H9 (cell line): Measurements from ENCODE around the gene CSAD. TPM values are rescaled to one million over a fixed set of nuclear protein-coding genes. Genes with fewer than 3 reads are reported as not detected.

Experiments
- DNase-seq: peaks from one replicate; pipeline ENCODE4 v3.0.0-alpha.2; 2017
- H2AFZ ChIP-seq: one replicate; pipeline ENCODE4 v1.6.1; 2013; ENCODE audit warnings: mild to moderate bottlenecking, low read length, control low read depth, moderate library complexity
- H2AK5ac ChIP-seq: 2 replicates; pipeline ENCODE4 v1.6.1; 2013; ENCODE audit warnings: low read length, control low read depth, mixed read lengths; ENCODE audit not compliant: insufficient read length
- H2BK120ac ChIP-seq: one replicate; pipeline ENCODE4 v1.6.1; 2013; ENCODE audit warnings: low read depth, mild to moderate bottlenecking, low read length, control low read depth, inconsistent platforms; ENCODE audit not compliant: poor library complexity, severe bottlenecking
- H2BK12ac ChIP-seq: 2 replicates; pipeline ENCODE4 v1.6.1; 2013; ENCODE audit warnings: low read length, control low read depth, mixed read lengths, low read depth; ENCODE audit not compliant: insufficient read length
- H2BK15ac ChIP-seq: 2 replicates; pipeline ENCODE4 v1.6.1; 2013; ENCODE audit warnings: low read depth, low read length, control low read depth
- H2BK20ac ChIP-seq: one replicate; pipeline ENCODE4 v1.6.1; 2013; ENCODE audit warnings: low read depth, mild to moderate bottlenecking, low read length, control low read depth, inconsistent platforms; ENCODE audit not compliant: poor library complexity, severe bottlenecking
- H2BK5ac ChIP-seq: 2 replicates; pipeline ENCODE4 v1.6.1; 2013; ENCODE audit warnings: low read length, control low read depth, mixed read lengths; ENCODE audit not compliant: insufficient read length
- H3K14ac ChIP-seq: 2 replicates; pipeline ENCODE4 v1.6.1; 2013; ENCODE audit warnings: low read length, control low read depth; ENCODE audit not compliant: insufficient read depth
- H3K18ac ChIP-seq: 2 replicates; pipeline ENCODE4 v1.6.1; 2013; ENCODE audit warnings: low read depth, mild to moderate bottlenecking, mixed read lengths, low read length, control low read depth; ENCODE audit not compliant: insufficient read length
- H3K23ac ChIP-seq: 2 replicates; pipeline ENCODE4 v1.6.1; 2013; ENCODE audit warnings: low read length, control low read depth, mixed read lengths, low read depth; ENCODE audit not compliant: insufficient read length
- H3K23me2 ChIP-seq: 2 replicates; pipeline ENCODE4 v1.6.1; 2013; ENCODE audit warnings: low read depth, mild to moderate bottlenecking, mixed read lengths, low read length, control low read depth; ENCODE audit not compliant: insufficient read length, poor library complexity, severe bottlenecking
- H3K27ac ChIP-seq: 2 replicates; pipeline ENCODE4 v1.5.1; 2013; ENCODE audit warnings: low read length, control low read depth, mixed read lengths, low read depth; ENCODE audit not compliant: insufficient read length
- H3K27me3 ChIP-seq: 2 replicates; pipeline ENCODE4 v1.6.1; 2013; ENCODE audit warnings: low read length, control low read depth, inconsistent platforms; ENCODE audit not compliant: insufficient read depth
- H3K4ac ChIP-seq: 2 replicates; pipeline ENCODE4 v1.6.1; 2013; ENCODE audit warnings: low read depth, mild to moderate bottlenecking, control low read depth, inconsistent platforms, low read length, moderate library complexity
- H3K4me1 ChIP-seq: 2 replicates; pipeline ENCODE4 v1.6.1; 2013; ENCODE audit warnings: low read length, control low read depth, inconsistent platforms; ENCODE audit not compliant: insufficient read depth
- H3K4me2 ChIP-seq: 2 replicates; pipeline ENCODE4 v1.6.1; 2013; ENCODE audit warnings: low read length, control low read depth, mixed read lengths; ENCODE audit not compliant: insufficient read length, insufficient read depth
- H3K56ac ChIP-seq: 2 replicates; pipeline ENCODE4 v1.6.1; 2013; ENCODE audit warnings: low read depth, mild to moderate bottlenecking, mixed read lengths, low read length, control low read depth; ENCODE audit not compliant: insufficient read length
- H3K79me1 ChIP-seq: 2 replicates; pipeline ENCODE4 v1.6.1; 2013; ENCODE audit warnings: low read depth, mild to moderate bottlenecking, moderate library complexity, low read length, control low read depth, inconsistent platforms; ENCODE audit not compliant: insufficient read depth, poor library complexity, severe bottlenecking
- H3K79me2 ChIP-seq: 2 replicates; pipeline ENCODE4 v1.6.1; 2013; ENCODE audit warnings: low read length, control low read depth, inconsistent platforms; ENCODE audit not compliant: insufficient read depth
- H3K9ac ChIP-seq: 2 replicates; pipeline ENCODE4 v1.6.1; 2013; ENCODE audit warnings: low read length, control low read depth, mixed read lengths; ENCODE audit not compliant: insufficient read length; ENCODE audit errors: extremely low read depth
- H3K9me3 ChIP-seq: one replicate; pipeline ENCODE4 v1.6.1; 2013; ENCODE audit warnings: low read depth, low read length, inconsistent platforms; ENCODE audit not compliant: control insufficient read depth
- H3T11ph ChIP-seq: one replicate; pipeline ENCODE4 v1.6.1; 2013; ENCODE audit warnings: mild to moderate bottlenecking, low read length, control low read depth, inconsistent platforms
- H4K20me1 ChIP-seq: one replicate; pipeline ENCODE4 v1.6.1; 2013; ENCODE audit not compliant: control insufficient read depth, insufficient read length, insufficient read depth
- H4K5ac ChIP-seq: 2 replicates; pipeline ENCODE4 v1.6.1; 2013; ENCODE audit warnings: low read depth, mild to moderate bottlenecking, mixed read lengths, low read length, control low read depth; ENCODE audit not compliant: insufficient read length
- H4K8ac ChIP-seq: replicated peaks from 2 replicates; pipeline ENCODE4 v1.6.1; 2013; ENCODE audit warnings: low read length, control low read depth, mixed read lengths, low read depth; ENCODE audit not compliant: insufficient read length
- H4K91ac ChIP-seq: 2 replicates; pipeline ENCODE4 v1.6.1; 2013; ENCODE audit warnings: low read depth, mild to moderate bottlenecking, moderate library complexity, mixed read lengths, low read length, control low read depth; ENCODE audit not compliant: insufficient read length
- H3K27ac Mint-ChIP-seq, 3 experiments: 2 replicates in 2 of 3; 3 replicates in 1 of 3; pipeline ENCODE4 v1.8.0; 2020 to 2021; ENCODE audit warnings: mixed read lengths in 3 of 3, mild to moderate bottlenecking in 1 of 3, moderate library complexity in 1 of 3
- H3K27me3 Mint-ChIP-seq: 2 replicates; pipeline ENCODE4 v1.8.0; 2021; ENCODE audit warnings: low read depth, mild to moderate bottlenecking, moderate library complexity, mixed read lengths
- H3K36me3 Mint-ChIP-seq, 3 experiments: 2 replicates in 2 of 3; 3 replicates in 1 of 3; pipeline ENCODE4 v1.8.0; 2020 to 2021; ENCODE audit warnings: low read depth in 3 of 3, mixed read lengths in 3 of 3; ENCODE audit not compliant: insufficient read depth in 1 of 3
- H3K4me1 Mint-ChIP-seq, 2 experiments: 2 replicates each; pipeline ENCODE4 v1.8.0; 2020; ENCODE audit warnings: mixed read lengths in 2 of 2
- H3K4me3 Mint-ChIP-seq, 2 experiments: 2 replicates in 1 of 2; 3 replicates in 1 of 2; pipeline ENCODE4 v1.8.0; 2020 to 2021; ENCODE audit warnings: mild to moderate bottlenecking in 2 of 2, mixed read lengths in 2 of 2, moderate library complexity in 1 of 2
- H3K9me3 Mint-ChIP-seq, 2 experiments: 2 replicates in 1 of 2; 3 replicates in 1 of 2; pipeline ENCODE4 v1.8.0; 2020; ENCODE audit warnings: mild to moderate bottlenecking in 2 of 2, mixed read lengths in 2 of 2, moderate library complexity in 1 of 2
- CTCF ChIP-seq: fragments of 200-600 bp; sonication (generic); conservative IDR thresholded peaks from 3 replicates; pipeline ENCODE4 v1.8.0; 2021; ENCODE audit warnings: antibody characterized with exemption, mild to moderate bottlenecking
- whole genome bisulfite sequencing: extraction: QIAGEN DNeasy Blood & Tissue Kit; methylation state at CpG from one replicate; pipeline ENCODE4 v1.1.7; 2013; ENCODE audit warnings: missing lambda C conversion rate, low lambda C conversion rate, mixed read lengths; ENCODE audit not compliant: insufficient read length; ENCODE audit errors: extremely low coverage; 5-methylcytosine and 5-hydroxymethylcytosine counted together
- total RNA-seq: library from RNA; stranded (reverse); gene quantifications from 2 replicates; pipeline ENCODE4 v1.2.1, GENCODE V29; 2021

CSAD gene
- total RNA-seq, 1 experiment from 2014 or later = 7.4 TPM

DNA sequence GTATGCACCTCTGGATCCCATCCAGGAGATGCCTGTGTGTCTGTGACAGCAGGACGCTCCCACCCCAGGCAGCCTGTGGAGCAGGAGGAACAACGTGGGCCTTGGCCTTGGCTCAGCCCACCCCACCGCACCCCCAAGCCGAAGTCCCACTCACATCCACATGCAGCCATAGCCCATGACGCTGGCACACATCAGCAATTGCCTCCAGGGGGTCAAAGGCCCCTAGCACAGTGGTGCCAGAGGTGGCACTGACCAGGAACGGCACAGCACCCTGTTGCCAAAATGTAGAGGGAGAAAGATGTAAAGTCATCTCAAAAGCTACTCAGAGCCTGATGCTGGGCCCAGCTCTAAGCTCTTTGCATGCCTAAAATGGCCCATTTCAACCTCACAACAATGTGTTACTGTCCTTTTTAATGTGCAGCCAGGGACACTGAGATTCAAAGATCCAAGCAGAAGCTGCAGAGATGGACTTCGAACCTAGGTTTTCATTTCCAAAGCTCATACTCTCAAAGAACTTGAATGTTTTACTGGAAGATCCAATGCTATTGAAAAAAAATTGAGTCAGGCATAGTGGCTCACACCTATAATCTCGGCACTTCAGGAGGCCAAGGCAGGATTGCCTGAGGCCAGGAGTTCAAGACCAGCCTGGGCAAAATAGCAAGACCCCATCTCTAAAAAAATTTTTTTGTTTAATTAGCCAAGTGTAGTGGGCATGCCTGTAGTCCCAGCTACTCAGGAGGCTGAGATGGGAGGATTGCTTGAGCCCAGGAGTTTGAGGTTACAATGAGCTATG, 19.4 kb downstream of the CSAD start:
- no peak overlapping the region for H2BK5ac ChIP-seq
- H4K8ac ChIP-seq = no peak overlapping the region
- no peaks in the 10 kb centered on the region for H3K79me1 ChIP-seq
- Mint-ChIP-seq H3K27ac (no peak overlapping the region), H3K36me3 (no peaks in the 10 kb centered on the region), H3K4me3 (no peak overlapping the region), H3K9me3 (no peaks in the 10 kb centered on the region), H3K27me3 (peaks cover 71% of the 10 kb centered on the region), H3K4me1 (peaks cover 4 to 12% of the 10 kb centered on the region in 2 experiments)
- no CpG with 5 or more reads among the region's 8 CpGs for WGBS
- no peaks in the 10 kb centered on the region for H3K27me3 ChIP-seq
- no peak overlapping the region for H2AFZ ChIP-seq
- H3K4me2 ChIP-seq = no peak overlapping the region
- H3K4ac ChIP-seq = no peak overlapping the region
- TF ChIP-seq CTCF = no peak
- H3K14ac ChIP-seq = no peak overlapping the region
- H3K23me2 ChIP-seq = no peaks in the 10 kb centered on the region
- H2BK20ac ChIP-seq = no peak overlapping the region
- no peak overlapping the region for H2AK5ac ChIP-seq
- no peak overlapping the region for H4K5ac ChIP-seq
- no peak overlapping the region for H2BK12ac ChIP-seq
- no peak overlapping the region for H4K91ac ChIP-seq
- no peak overlapping the region for H3T11ph ChIP-seq
- no peak overlapping the region for H2BK15ac ChIP-seq
- no peaks in the 10 kb centered on the region for H3K4me1 ChIP-seq
- H3K79me2 ChIP-seq = no peaks in the 10 kb centered on the region
- H4K20me1 ChIP-seq = no peaks in the 10 kb centered on the region
- H3K23ac ChIP-seq = no peak overlapping the region
- no peak for DNase-seq
- no peak overlapping the region for H3K18ac ChIP-seq
- H3K9ac ChIP-seq = no peak overlapping the region
- no peak overlapping the region for H3K56ac ChIP-seq
- H3K27ac ChIP-seq = no peak overlapping the region
- H3K9me3 ChIP-seq = no peaks in the 10 kb centered on the region
- no peak overlapping the region for H2BK120ac ChIP-seq
